PC-9 (cell line): ENCODE results near the gene MGAT2. TPM values are rescaled to one million over a fixed set of nuclear protein-coding genes. Genes with fewer than 3 reads are reported as not detected.
A peak's percentile ranks its signal among the peaks of the same experiment; 100 is the strongest.

Source experiments
- BruUV-seq: library from RNA; stranded (reverse); fragments of 400-500 nt; replicated peaks from 2 replicates; lab custom pipeline; 2021; lab: Mats Ljungman, UMichigan
- CTCF ChIA-PET: fragments of 300-600 bp; sonication (Branson Sonifier 250); formaldehyde crosslinking; loops from one replicate; lab custom pipeline; 2022; ENCODE audit warnings: antibody characterized with exemption; lab: Charles Lee
- POLR2A ChIA-PET: fragments of 300-600 bp; sonication (Branson Sonifier 250); formaldehyde crosslinking; loops from one replicate; lab custom pipeline; 2022; ENCODE audit warnings: antibody characterized with exemption; ENCODE audit not compliant: unreplicated experiment; lab: Charles Lee
- DNase-seq, 2 experiments: peaks; one replicate each; pipeline versions ENCODE4 v3.0.0 to v3.0.0-alpha.2; 2015 to 2022; ENCODE audit warnings: mixed read lengths in 1 of 2
- H2AFZ ChIP-seq: fragments of 200-600 bp; sonication (generic); 2 replicates; pipeline ENCODE4 v1.8.1; 2017; ENCODE audit warnings: antibody characterized with exemption
- H3F3A ChIP-seq: fragments of 200-600 bp; sonication (generic); 2 replicates; pipeline ENCODE4 v1.8.1; 2017; ENCODE audit warnings: antibody characterized with exemption, mild to moderate bottlenecking, low read depth; ENCODE audit not compliant: insufficient read depth
- H3K27ac ChIP-seq: fragments of 200-600 bp; sonication (generic); 2 replicates; pipeline ENCODE4 v1.6.1; 2016; ENCODE audit warnings: mixed run types
- H3K27me3 ChIP-seq: fragments of 200-600 bp; sonication (generic); 2 replicates; pipeline ENCODE4 v1.6.1; 2016; ENCODE audit warnings: low read depth, mixed run types; ENCODE audit not compliant: insufficient read depth
- H3K36me3 ChIP-seq: fragments of 200-600 bp; sonication (generic); 2 replicates; pipeline ENCODE4 v1.6.1; 2016; ENCODE audit warnings: low read depth, mixed run types
- H3K4me1 ChIP-seq: fragments of 200-600 bp; sonication (generic); replicated peaks from 2 replicates; pipeline ENCODE4 v1.6.1; 2016; ENCODE audit warnings: mixed run types; ENCODE audit not compliant: insufficient read depth
- H3K4me2 ChIP-seq: fragments of 200-600 bp; sonication (generic); 2 replicates; pipeline ENCODE4 v1.6.1; 2017; ENCODE audit warnings: mixed run types
- H3K4me3 ChIP-seq: fragments of 200-600 bp; sonication (generic); 2 replicates; pipeline ENCODE4 v1.6.1; 2016; ENCODE audit warnings: mixed run types
- H3K79me2 ChIP-seq: fragments of 200-600 bp; sonication (generic); 2 replicates; pipeline ENCODE4 v1.6.1; 2017; ENCODE audit warnings: low read depth, mixed run types
- H3K9me2 ChIP-seq: fragments of 200-600 bp; sonication (generic); 2 replicates; pipeline ENCODE4 v1.8.1; 2017; ENCODE audit warnings: mild to moderate bottlenecking; ENCODE audit not compliant: insufficient read depth
- H3K9me3 ChIP-seq: fragments of 200-600 bp; sonication (generic); 2 replicates; pipeline ENCODE4 v1.8.1; 2016; ENCODE audit warnings: low read depth; ENCODE audit not compliant: insufficient read depth
- H4K20me1 ChIP-seq: fragments of 200-600 bp; sonication (generic); 2 replicates; pipeline ENCODE4 v1.8.1; 2017; ENCODE audit not compliant: insufficient read depth
- CTCF ChIP-seq: fragments of 200-600 bp; sonication (generic); conservative IDR thresholded peaks from 2 replicates; pipeline ENCODE4 v1.6.1; 2017; ENCODE audit warnings: mixed run types, antibody characterized with exemption, mild to moderate bottlenecking, moderate library complexity
- EZH2 ChIP-seq: fragments of 200-600 bp; sonication (generic); IDR thresholded peaks from 2 replicates; pipeline ENCODE4 v1.8.0; 2017; ENCODE audit warnings: antibody characterized with exemption, low read depth
- intact Hi-C: fragments of 100-400 bp; cut with micrococcal nuclease; formaldehyde crosslinking; loops from one replicate; pipeline ENCODE4 v1.10.0; 2022; ENCODE audit not compliant: unreplicated experiment
- total RNA-seq: library from RNA; stranded (reverse); gene quantifications from 2 replicates; pipeline ENCODE4 v1.2.3, GENCODE V29; 2021

The MGAT2 gene
- total RNA-seq, 1 experiment from 2014 or later, result 22.0 TPM

GRCh38 chr14:49641697-49642129, 21.1 kb downstream of the MGAT2 start:
- H3K4me1 ChIP-seq, result peaks cover 3% of the 10 kb centered on the region
- no peak overlapping the region for H3K4me3 ChIP-seq
- H3K27ac ChIP-seq, result 0 out of 2 replicates have a peak overlapping the region, but pooled peaks have one; percentile 12
- BruUV-seq, result no TSS peak
- H2AFZ ChIP-seq, result no peak overlapping the region
- no peaks in the 10 kb centered on the region for H3K9me2 ChIP-seq
- H3F3A ChIP-seq, result peaks cover 56% of the 10 kb centered on the region
- ChIA-PET POLR2A (no interaction called here), CTCF (no interaction called here)
- TF ChIP-seq CTCF (no peak), EZH2 (no peak)
- H3K36me3 ChIP-seq, result peaks cover 22% of the 10 kb centered on the region
- no peaks in the 10 kb centered on the region for H3K27me3 ChIP-seq
- H4K20me1 ChIP-seq, result peaks cover 46% of the 10 kb centered on the region
- H3K9me3 ChIP-seq, result no peaks in the 10 kb centered on the region
- intact Hi-C loops, result no loop called here
- H3K79me2 ChIP-seq, result peaks cover 69% of the 10 kb centered on the region
- no peak overlapping the region for H3K4me2 ChIP-seq
- no peak for DNase-seq

GRCh38 chr14:49642163-49642562, 21.6 kb downstream of the MGAT2 start:
- TF ChIP-seq CTCF, result no peak
- TF ChIP-seq EZH2, result no peak
- H3K4me1 ChIP-seq, result no peaks in the 10 kb centered on the region
- H3K36me3 ChIP-seq, result peaks cover 20% of the 10 kb centered on the region; the same call in 1 of the 2 replicates
- no peak overlapping the region for H3K4me2 ChIP-seq
- 0 out of 2 replicates have a peak overlapping the region, but pooled peaks have one; percentile 12 for H3K27ac ChIP-seq
- ChIA-PET CTCF (no interaction called here), POLR2A (no interaction called here)
- BruUV-seq, result no TSS peak
- H3K9me3 ChIP-seq, result no peaks in the 10 kb centered on the region
- H3K27me3 ChIP-seq, result no peaks in the 10 kb centered on the region
- intact Hi-C loops, result no loop called here
- DNase-seq, result no peak
- H3K79me2 ChIP-seq, result peaks cover 68% of the 10 kb centered on the region
- H3K9me2 ChIP-seq, result no peaks in the 10 kb centered on the region
- peaks cover 61% of the 10 kb centered on the region for H3F3A ChIP-seq
- H4K20me1 ChIP-seq, result peaks cover 45% of the 10 kb centered on the region
- no peak overlapping the region for H2AFZ ChIP-seq
- H3K4me3 ChIP-seq, result no peak overlapping the region

GRCh38 chr14:49653508-49653907, 32.9 kb downstream of the MGAT2 start:
- TF ChIP-seq CTCF (no peak), EZH2 (no peak)
- BruUV-seq, result no TSS peak
- Histone ChIP-seq H2AFZ (no peak overlapping the region), H3K9me2 (no peaks in the 10 kb centered on the region), H3K27me3 (no peaks in the 10 kb centered on the region), H3K9me3 (no peaks in the 10 kb centered on the region), H3F3A (peaks cover 33% of the 10 kb centered on the region), H3K4me1 (peaks cover 19% of the 10 kb centered on the region), H3K36me3 (no peaks in the 10 kb centered on the region), H3K79me2 (peaks cover 5% of the 10 kb centered on the region; the same call in 1 of the 2 replicates), H4K20me1 (0 out of 2 replicates have a peak, but pooled peaks cover 3% of the 10 kb centered on the region), H3K27ac (no peak overlapping the region), H3K4me3 (no peak overlapping the region), H3K4me2 (no peak overlapping the region)
- intact Hi-C loops, result no loop called here
- DNase-seq, result no peak
- POLR2A ChIA-PET, result no interaction called here
- CTCF ChIA-PET, result no interaction called here
